Aorta (tissue), 5 donors: Measurements from ENCODE around the gene GPATCH8. TPM values are rescaled to one million over a fixed set of nuclear protein-coding genes. Genes with fewer than 3 reads are reported as not detected.

Experiments
- ATAC-seq: fragments of 200-7000 bp; cut with Tn5 transposase; one replicate; pipeline ENCODE4 v1.9.1; 2022; ENCODE audit warnings: moderate library complexity; ENCODE audit not compliant: low FRiP score
- DNase-seq, 2 donors: peaks; one replicate each; pipeline ENCODE4 v3.0.0-alpha.2; 2020
- H3K27ac ChIP-seq, 2 donors: one replicate each; pipeline ENCODE4 v1.5.1; 2013; ENCODE audit warnings: low read length in 2 of 2, mild to moderate bottlenecking in 2 of 2, moderate library complexity in 2 of 2, control low read depth in 1 of 2, inconsistent platforms in 1 of 2, low read depth in 1 of 2
- H3K27me3 ChIP-seq, 2 donors: one replicate each; pipeline ENCODE4 v1.6.1; 2013; ENCODE audit warnings: control low read depth in 1 of 2, low read length in 1 of 2, mild to moderate bottlenecking in 1 of 2, moderate library complexity in 1 of 2; ENCODE audit not compliant: insufficient read depth in 2 of 2, control insufficient read depth in 1 of 2
- H3K36me3 ChIP-seq, 2 donors: one replicate each; pipeline ENCODE4 v1.6.1; 2013; ENCODE audit warnings: control low read depth in 1 of 2, low read length in 1 of 2, mild to moderate bottlenecking in 1 of 2; ENCODE audit not compliant: insufficient read depth in 2 of 2, control insufficient read depth in 1 of 2
- H3K4me1 ChIP-seq, 2 donors: one replicate each; pipeline ENCODE4 v1.6.1; 2013; ENCODE audit warnings: low read length in 2 of 2, control low read depth in 1 of 2, mild to moderate bottlenecking in 1 of 2, moderate library complexity in 1 of 2; ENCODE audit not compliant: insufficient read depth in 2 of 2, control insufficient read depth in 1 of 2
- H3K4me3 ChIP-seq, 2 donors: one replicate each; pipeline ENCODE4 v1.5.1; 2013; ENCODE audit warnings: low read length in 2 of 2, control low read depth in 1 of 2, mild to moderate bottlenecking in 1 of 2
- H3K9me3 ChIP-seq: one replicate; pipeline ENCODE4 v1.6.1; 2013; ENCODE audit warnings: mild to moderate bottlenecking, low read length; ENCODE audit not compliant: control insufficient read depth
- WGBS, 2 donors: extraction: QIAGEN DNeasy Blood & Tissue Kit; methylation state at CpG; one replicate each; pipeline ENCODE4 v1.1.7; 2013; 5-methylcytosine and 5-hydroxymethylcytosine counted together
- intact Hi-C, 2 donors: fragments of 100-400 bp; cut with DNase I; formaldehyde crosslinking; loops; one replicate each; pipeline versions ENCODE4 v1.14.2 to v1.15.0; 2022
- polyA plus RNA-seq, 2 donors: library from polyadenylated mRNA; stranded (reverse); fragments of 200-250 nt; gene quantifications; one replicate each; pipeline ENCODE4 v1.2.3, GENCODE V29; 2013
- total RNA-seq, 2 donors: library from RNA; stranded (reverse); fragmentation: NEBNext Ultra II Directional; extraction: Animal tissue kit (Norgen Biotek cat#: 25700); gene quantifications; one replicate each; pipeline ENCODE4 v1.2.1, GENCODE V29; 2021
- donor health status: healthy with polysubstance abuse.
- donor health status: Bipolar disorder and iron deficiency.
- donor health status: DM: no; HTN: no; CAD: no.
- donor health status: DM: no; HTN: no; CAD: no.
- donor health status: DM: yes; HTN: yes; CAD: no.

Gene GPATCH8
- total and polyA plus RNA-seq, 4 donors, result 4.9 to 56.5 (median 27.3) TPM

DNA sequence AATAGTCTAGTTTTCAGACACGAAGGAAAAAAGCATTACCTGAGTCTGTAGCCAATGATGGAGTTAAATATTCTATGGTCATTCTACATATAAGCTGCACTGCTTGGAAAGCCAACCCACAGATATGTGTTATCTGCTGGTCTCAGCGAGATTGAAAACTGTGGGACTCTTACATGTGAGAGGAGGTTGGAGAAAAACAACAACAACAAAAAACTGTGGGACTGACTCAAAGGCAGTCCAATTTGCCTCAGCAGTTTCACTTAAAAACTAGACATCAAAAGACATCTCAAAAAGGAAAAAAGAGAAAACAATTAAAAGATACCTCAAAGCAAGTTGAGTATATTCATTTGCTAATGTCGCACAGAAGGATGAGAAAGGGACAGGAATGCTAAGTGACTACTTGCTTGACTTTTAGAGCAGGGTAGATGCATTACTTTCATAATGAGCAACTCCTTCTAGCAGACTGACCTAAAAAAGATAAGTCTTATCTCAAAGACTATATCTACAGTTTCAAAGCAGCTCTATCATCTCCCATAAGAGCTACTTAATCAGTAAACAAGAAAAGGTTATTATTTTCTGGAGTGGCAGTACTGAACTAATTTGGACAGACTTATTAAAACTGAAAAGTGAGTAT, 78.3 kb downstream of the GPATCH8 start:
- WGBS, 2 donors, result 89 to 90% methylated on average over 3 of the region's 3 CpGs

DNA sequence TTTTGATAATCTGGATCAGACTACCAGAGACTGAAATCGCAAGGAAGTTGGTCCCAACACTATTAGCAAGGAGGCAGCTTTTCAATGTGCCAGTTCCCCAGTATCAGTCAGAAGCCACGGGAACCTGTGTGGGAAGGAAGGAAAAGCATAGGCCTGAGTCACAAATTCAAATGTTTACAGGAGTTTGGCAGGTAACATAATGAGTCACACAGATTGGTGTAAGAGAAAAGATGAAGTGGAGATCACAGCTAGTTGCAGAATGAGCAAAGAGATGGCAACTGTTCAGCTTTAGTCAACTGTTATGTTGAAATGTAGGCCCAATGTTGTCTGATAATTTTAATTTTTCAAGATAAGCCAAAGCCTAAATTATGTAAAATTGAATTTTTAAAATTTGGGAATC, 85.7 kb downstream of the GPATCH8 start:
- 59 to 62% methylated on average over 2 of the region's 2 CpGs for WGBS, 2 donors
- Histone ChIP-seq H3K36me3 (peaks cover 0 to 8% of the 10 kb centered on the region in 2 donors), H3K4me1 (no peaks in the 10 kb centered on the region), H3K9me3 (no peaks in the 10 kb centered on the region), H3K4me3 (no peak overlapping the region), H3K27ac (no peak overlapping the region), H3K27me3 (no peaks in the 10 kb centered on the region)
- no peak for ATAC-seq
- DNase-seq, result no peak
- intact Hi-C loops, result no loop called here

More for the DNA sequence above, 78.3 kb downstream of the GPATCH8 start:
- Histone ChIP-seq H3K36me3 (no peaks in the 10 kb centered on the region), H3K9me3 (no peaks in the 10 kb centered on the region), H3K4me1 (no peaks in the 10 kb centered on the region), H3K27me3 (no peaks in the 10 kb centered on the region), H3K27ac (no peak overlapping the region), H3K4me3 (no peak overlapping the region)
- intact Hi-C loops, result no loop called here
- ATAC-seq, result no peak
- no peak for DNase-seq

DNA sequence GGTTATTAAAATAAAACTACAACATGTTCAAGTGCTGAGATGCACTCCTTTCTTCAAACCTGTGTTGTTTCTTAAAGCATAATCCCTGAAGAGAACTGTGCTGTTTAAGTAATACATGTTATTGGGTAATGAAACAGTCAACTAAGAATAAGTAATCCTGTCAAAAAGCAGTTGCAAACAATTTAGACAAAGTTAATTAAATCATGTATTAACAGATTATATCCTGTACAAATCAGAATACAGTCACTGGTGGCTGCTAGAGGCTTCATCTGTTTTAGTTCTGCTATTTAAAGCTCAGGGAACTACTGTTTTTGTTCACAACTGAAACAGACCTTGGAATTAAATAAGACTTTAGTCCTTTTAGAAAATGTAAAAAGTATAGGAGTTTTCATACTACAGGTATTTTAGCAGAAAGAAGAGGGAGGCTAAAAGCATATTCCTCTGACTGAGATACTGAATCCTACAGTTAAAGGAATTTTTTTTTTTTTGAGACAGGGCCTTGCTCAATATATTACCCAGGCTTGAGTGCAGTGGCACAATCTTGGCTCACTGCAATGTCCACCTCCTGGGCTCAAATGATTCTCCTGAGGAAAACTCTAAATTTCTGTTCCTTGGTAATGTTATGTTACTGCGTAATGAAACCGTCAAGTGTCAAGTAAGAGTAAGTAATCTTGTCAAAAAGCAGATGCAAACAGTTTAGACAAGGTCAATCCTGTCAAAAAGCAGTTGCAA, 86.5 kb downstream of the GPATCH8 start:
- Histone ChIP-seq H3K36me3 (peaks cover 0 to 8% of the 10 kb centered on the region in 2 donors), H3K4me1 (no peaks in the 10 kb centered on the region), H3K27me3 (no peaks in the 10 kb centered on the region), H3K27ac (no peak overlapping the region), H3K9me3 (no peaks in the 10 kb centered on the region), H3K4me3 (no peak overlapping the region)
- no peak for DNase-seq
- 88 to 89% methylated on average over 2 of the region's 2 CpGs for WGBS, 2 donors
- no peak for ATAC-seq
- intact Hi-C loops, result no loop called here

DNA sequence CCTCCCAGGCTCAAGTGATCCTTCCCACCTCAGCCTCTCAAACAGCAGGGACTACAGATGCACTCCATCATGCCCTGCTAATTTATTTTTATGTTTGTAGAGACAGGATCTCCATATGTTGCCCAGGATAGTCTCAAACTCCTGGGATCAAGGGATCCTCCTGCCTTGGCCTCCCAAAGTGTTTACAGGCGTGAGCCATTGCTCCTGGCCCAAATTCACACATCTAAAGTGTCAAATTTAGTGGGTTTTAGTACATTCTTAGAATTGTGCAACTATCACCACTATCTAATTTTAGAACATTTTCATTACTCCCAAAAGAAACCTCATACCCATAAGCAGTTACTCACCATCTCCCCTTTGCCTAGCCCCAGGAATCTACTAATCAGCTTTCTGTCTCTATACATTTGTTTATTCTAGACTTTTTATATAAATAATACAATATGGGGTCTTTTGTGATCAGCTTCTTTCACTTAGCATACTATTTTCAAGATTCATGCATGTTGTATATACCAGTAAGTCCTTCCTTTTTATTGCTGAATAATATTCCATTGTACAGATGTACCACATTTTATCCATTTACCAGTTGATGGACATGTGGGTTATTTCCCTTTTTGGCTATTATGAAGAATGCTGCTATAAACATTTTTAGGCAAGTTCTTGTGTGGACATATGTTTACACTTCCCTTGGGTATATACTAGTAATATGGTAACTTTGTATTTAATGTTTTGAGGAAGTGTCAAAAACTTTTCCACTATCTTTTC, 88.6 kb downstream of the GPATCH8 start:
- H3K9me3 ChIP-seq, result no peaks in the 10 kb centered on the region
- no peaks in the 10 kb centered on the region for H3K27me3 ChIP-seq
- H3K27ac ChIP-seq, result no peak overlapping the region
- peaks cover 0 to 8% of the 10 kb centered on the region in 2 donors for H3K36me3 ChIP-seq
- intact Hi-C loops, result no loop called here
- no peaks in the 10 kb centered on the region for H3K4me1 ChIP-seq
- H3K4me3 ChIP-seq, result no peak overlapping the region
- no peak for DNase-seq
- WGBS, 2 donors, result 96 to 100% methylated on average over 1 of the region's 1 CpG
- ATAC-seq, result no peak

DNA sequence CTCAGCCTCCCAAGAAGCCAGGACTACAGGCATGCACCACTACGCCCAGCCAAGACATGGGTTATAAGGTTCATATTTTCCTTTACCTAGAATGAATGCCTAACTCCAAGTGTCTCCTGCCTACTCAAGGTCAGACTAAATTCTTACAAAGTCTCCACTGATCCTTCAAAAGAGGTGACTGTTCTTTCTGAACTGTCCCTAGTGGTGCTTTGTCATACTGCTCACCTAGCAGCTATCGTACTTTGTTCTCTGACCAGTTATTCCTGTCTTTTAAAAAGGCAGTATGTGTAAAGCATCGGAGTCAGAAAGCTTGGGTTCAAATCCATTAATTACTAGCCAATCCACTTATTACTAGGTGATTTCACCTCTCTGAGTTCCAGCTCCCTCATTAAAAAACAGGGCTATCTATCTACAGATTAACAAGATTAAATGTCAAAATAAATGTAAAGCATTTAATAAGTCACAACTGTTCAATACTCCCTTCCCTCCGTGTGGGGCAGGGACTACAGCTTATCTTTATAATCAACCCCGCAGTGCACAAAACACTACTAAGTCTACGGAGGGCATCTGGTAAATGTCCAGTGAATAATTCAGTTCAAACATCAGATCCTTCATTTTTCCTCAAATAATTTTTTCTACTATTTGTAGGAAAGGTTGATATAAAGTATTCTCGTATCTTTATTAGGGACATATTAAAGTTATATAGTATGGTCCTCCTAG, 93.7 kb downstream of the GPATCH8 start:
- H3K9me3 ChIP-seq, result no peaks in the 10 kb centered on the region
- H3K4me3 ChIP-seq, result no peak overlapping the region
- DNase-seq (no peak), ATAC-seq (no peak)
- H3K27me3 ChIP-seq, result no peaks in the 10 kb centered on the region
- intact Hi-C loops, result no loop called here
- H3K4me1 ChIP-seq, result no peaks in the 10 kb centered on the region
- no peaks in the 10 kb centered on the region for H3K36me3 ChIP-seq
- H3K27ac ChIP-seq, result no peak overlapping the region
- WGBS, 2 donors, result 81 to 90% methylated on average over 7 of the region's 7 CpGs

DNA sequence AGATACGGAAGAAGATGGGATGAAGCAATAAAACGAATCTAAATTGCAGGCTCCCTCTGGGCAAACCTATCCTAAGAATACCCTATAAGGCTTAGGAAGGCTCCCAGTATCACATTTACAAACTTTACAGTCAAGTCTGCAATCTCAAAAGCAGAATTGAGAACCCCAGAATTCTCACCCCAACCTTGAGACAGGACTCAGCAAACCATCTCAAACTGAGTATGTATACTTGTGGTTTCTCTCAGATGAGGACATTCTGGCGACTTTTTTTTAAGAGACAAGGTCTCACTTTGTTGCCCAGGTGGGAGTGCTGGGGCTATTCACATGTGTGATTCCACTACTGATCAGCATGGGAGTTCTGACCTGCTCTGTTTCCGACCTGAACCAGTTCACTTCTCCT, 94.4 kb downstream of the GPATCH8 start:
- DNase-seq (no peak), ATAC-seq (no peak)
- Histone ChIP-seq H3K4me3 (no peak overlapping the region), H3K27ac (no peak overlapping the region), H3K4me1 (no peaks in the 10 kb centered on the region), H3K27me3 (no peaks in the 10 kb centered on the region), H3K9me3 (no peaks in the 10 kb centered on the region), H3K36me3 (no peaks in the 10 kb centered on the region)
- 96 to 97% methylated on average over 4 of the region's 4 CpGs for WGBS, 2 donors
- intact Hi-C loops, result no loop called here

DNA sequence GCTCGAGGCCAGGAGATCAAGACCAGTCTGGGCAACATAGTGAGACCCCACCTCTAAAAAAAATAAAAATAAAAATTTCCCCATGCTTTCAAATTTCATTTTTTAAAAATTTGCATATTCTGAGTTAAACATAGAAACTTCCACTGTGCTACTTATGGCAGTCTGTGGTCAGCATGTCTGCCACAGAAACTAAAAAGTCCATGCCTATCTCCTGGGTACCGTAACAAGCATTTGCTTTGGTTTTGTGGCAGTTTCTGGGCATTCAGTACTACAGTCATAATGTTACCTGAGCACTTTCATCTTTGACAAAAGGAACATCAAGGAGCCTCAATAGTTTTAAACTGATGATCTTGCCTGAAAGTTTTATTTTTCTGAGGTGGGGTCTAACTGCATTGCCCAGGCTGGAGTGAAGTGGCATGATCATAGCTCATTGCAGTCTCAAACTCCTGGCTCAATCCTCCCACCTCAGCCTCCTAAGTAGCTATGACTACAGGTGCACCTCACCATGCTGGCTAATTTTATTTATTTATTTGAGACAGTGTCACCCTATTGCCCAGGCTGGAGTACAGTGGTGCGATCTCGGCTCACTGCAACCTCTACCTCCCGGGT, 100.5 kb downstream of the GPATCH8 start:
- intact Hi-C loops, result no loop called here
- H3K4me1 ChIP-seq, result no peaks in the 10 kb centered on the region
- DNase-seq (no peak), ATAC-seq (no peak)
- H3K36me3 ChIP-seq, result peaks cover 6 to 11% of the 10 kb centered on the region in 2 donors
- 95 to 97% methylated on average over 5 of the region's 5 CpGs for WGBS, 2 donors
- H3K27me3 ChIP-seq, result no peaks in the 10 kb centered on the region
- no peak overlapping the region for H3K4me3 ChIP-seq
- H3K9me3 ChIP-seq, result no peaks in the 10 kb centered on the region
- no peak overlapping the region for H3K27ac ChIP-seq

DNA sequence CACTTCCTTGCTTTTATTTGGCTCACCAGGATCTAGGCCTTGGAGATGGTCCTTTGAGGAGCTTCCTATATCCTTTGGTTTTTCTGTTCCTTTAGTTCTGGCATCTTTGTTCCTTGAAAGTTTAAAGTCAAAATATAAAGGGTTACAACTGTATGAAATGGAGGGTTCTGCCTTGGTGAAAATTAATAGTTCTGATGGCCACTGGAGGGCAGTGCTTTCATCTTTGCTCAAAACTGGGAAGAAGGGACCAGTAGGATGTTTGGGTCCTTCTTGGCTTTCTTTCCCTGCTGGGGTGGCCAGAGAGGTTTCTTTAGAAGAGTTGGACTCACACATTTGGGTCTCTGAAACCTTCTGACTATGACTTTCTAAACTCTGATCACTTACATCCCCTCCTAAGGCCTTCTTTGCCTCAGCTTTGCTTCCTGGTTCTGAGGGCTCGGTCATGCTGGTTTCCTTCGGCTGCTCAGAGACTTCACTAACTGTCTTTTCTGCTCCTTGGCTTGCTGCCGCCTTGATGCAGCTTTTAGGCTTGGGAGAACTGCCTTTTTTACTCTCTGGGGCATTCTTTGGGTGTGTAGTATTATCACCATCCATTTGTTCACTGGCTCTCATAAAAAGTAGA, 102.9 kb downstream of the GPATCH8 start:
- H3K4me1 ChIP-seq, result no peaks in the 10 kb centered on the region
- no peak overlapping the region for H3K27ac ChIP-seq
- no peaks in the 10 kb centered on the region for H3K27me3 ChIP-seq
- ATAC-seq (peak; percentile 55), DNase-seq (peak in 1 of 2 donors; percentile 36)
- H3K4me3 ChIP-seq, result no peak overlapping the region
- H3K9me3 ChIP-seq, result no peaks in the 10 kb centered on the region
- 82 to 87% methylated on average over 3 of the region's 3 CpGs for WGBS, 2 donors
- peaks cover 8 to 11% of the 10 kb centered on the region in 2 donors for H3K36me3 ChIP-seq
- intact Hi-C loops, result loop anchor here in 1 of 2 donors (2.0 kb wide), 1 partner anchor 122 kb away; no protein-coding TSS in a partner anchor
